DMS153 treated with DMSO at 0.1 percent for 48 hours (cell line): ENCODE results near the gene EIPR1.
A peak's percentile ranks its signal among the peaks of the same experiment; 100 is the strongest.
"Not testable (repeated sequence)": the region's sequence is repeated elsewhere in the genome, so short reads cannot be mapped to it uniquely, and the experiment has no call there.

Source experiments
- DNase-seq: peaks from one replicate; lab custom pipeline; 2025; ENCODE audit not compliant: unreplicated experiment; lab: John Stamatoyannopoulos, UW

EIPR1 gene

GRCh38 chr2:3291113-3291512 lies 86.5 kb downstream of the EIPR1 start:
- no peak for DNase-seq

GRCh38 chr2:3290655-3291054 lies 87.0 kb downstream of the EIPR1 start:
- DNase-seq: no peak

- DNase-seq: no peak
These were observed 87.6 kb downstream of the EIPR1 start for GRCh38 chr2:3289971-3290370.

GRCh38 chr2:3289526-3289925 lies 88.1 kb downstream of the EIPR1 start:
- no peak for DNase-seq

GRCh38 chr2:3289171-3289515 lies 88.5 kb downstream of the EIPR1 start:
- DNase-seq: no peak

- DNase-seq: peak; percentile 4
These were observed 89.0 kb downstream of the EIPR1 start for GRCh38 chr2:3288470-3289170.

- no peak for DNase-seq
These were observed 89.7 kb downstream of the EIPR1 start for GRCh38 chr2:3287896-3288295.

- DNase-seq: not testable (repeated sequence)
These were observed 91.0 kb downstream of the EIPR1 start for GRCh38 chr2:3286646-3287036.

- DNase-seq: no peak
These were observed 91.5 kb downstream of the EIPR1 start for GRCh38 chr2:3285901-3286645.

- no peak for DNase-seq
These were observed 92.7 kb downstream of the EIPR1 start for GRCh38 chr2:3284657-3285630.

- DNase-seq: not testable (repeated sequence)
These were observed 93.6 kb downstream of the EIPR1 start for GRCh38 chr2:3283876-3284656.

GRCh38 chr2:3283206-3283605 lies 94.4 kb downstream of the EIPR1 start:
- DNase-seq: no peak

- DNase-seq: peak; percentile 86
These were observed 95.3 kb downstream of the EIPR1 start for GRCh38 chr2:3282056-3282998.

- no peak for DNase-seq
These were observed 96.7 kb downstream of the EIPR1 start for GRCh38 chr2:3280683-3281520.

GRCh38 chr2:3280197-3280596 lies 97.4 kb downstream of the EIPR1 start:
- DNase-seq: no peak

- no peak for DNase-seq
These were observed 98.2 kb downstream of the EIPR1 start for GRCh38 chr2:3279236-3279960.

- no peak for DNase-seq
These were observed 98.9 kb downstream of the EIPR1 start for GRCh38 chr2:3278521-3279218.
